Activated CD8-positive, alpha-beta memory T cell treated with anti-CD3 and anti-CD28 coated beads, Interleukin-2, amount 50 U/mL, for 4 hours (primary cell): Measurements from ENCODE around the gene ABCA1.

Experiments used
- DNase-seq: peaks from one replicate; pipeline ENCODE4 v3.0.0-alpha.2; 2020

ABCA1 gene

GRCh38 chr9:104747565-104748358 is 180.2 kb downstream of the ABCA1 start, which contains the start of gene NIPSNAP3A:
NIPSNAP3A (plus strand) TSS chr9:104747683; CDS start chr9:104747793, 110 bp downstream.
- peak; percentile 86 for DNase-seq

GRCh38 chr9:104747245-104747564 is 180.8 kb downstream of the ABCA1 start:
- no peak for DNase-seq

GRCh38 chr9:104746798-104747197 is 181.2 kb downstream of the ABCA1 start:
- DNase-seq = no peak

- no peak for DNase-seq
Measured at GRCh38 chr9:104746285-104746684, 181.7 kb downstream of the ABCA1 start.

GRCh38 chr9:104745852-104746251 is 182.1 kb downstream of the ABCA1 start:
- DNase-seq = no peak

- DNase-seq = no peak
Measured at GRCh38 chr9:104743376-104743985, 184.5 kb downstream of the ABCA1 start.

- no peak for DNase-seq
Measured at GRCh38 chr9:104740621-104741020, 187.3 kb downstream of the ABCA1 start.

GRCh38 chr9:104738452-104738851 is 189.5 kb downstream of the ABCA1 start:
- no peak for DNase-seq
